Measurements from ENCODE around the gene PREX1. TPM values are rescaled to one million over a fixed set of nuclear protein-coding genes. Genes with fewer than 3 reads are reported as not detected.

Gene PREX1
- total RNA-seq, 1 donor, result 14.1 TPM

GRCh38 chr20:48618631-48619030, 209.2 kb downstream of the PREX1 start:
- Histone ChIP-seq H3K9me3 (ENCODE audit: low read depth, low read length) (no peaks in the 10 kb centered on the region), H2AFZ (ENCODE audit: low read length) (no peak overlapping the region), H3K4me1 (ENCODE audit: insufficient read depth, low read length) (peaks cover 9% of the 10 kb centered on the region), H3K4me2 (ENCODE audit: insufficient read depth, low read length) (no peak overlapping the region), H3K36me3 (ENCODE audit: insufficient read depth, low read length) (no peaks in the 10 kb centered on the region), H3K27ac (ENCODE audit: low read depth, low read length) (no peak overlapping the region), H3K4me3 (ENCODE audit: insufficient read depth, low read length) (no peak overlapping the region), H3K27me3 (ENCODE audit: insufficient read depth, low read length) (peaks cover 4% of the 10 kb centered on the region), H4K20me1 (ENCODE audit: insufficient read depth, low read length) (no peaks in the 10 kb centered on the region), H3K79me2 (ENCODE audit: insufficient read depth, low read length) (no peaks in the 10 kb centered on the region)
- no peak for DNase-seq (ENCODE audit: insufficient read length, low spot score, missing footprints)
- TF ChIP-seq CTCF (IDR thresholded peaks at IDR 0.05; ENCODE audit: extremely low read depth, low read depth, low read length), result no peak

GRCh38 chr20:48618052-48618451, 209.7 kb downstream of the PREX1 start:
- Histone ChIP-seq H4K20me1 (ENCODE audit: insufficient read depth, low read length) (no peaks in the 10 kb centered on the region), H3K79me2 (ENCODE audit: insufficient read depth, low read length) (no peaks in the 10 kb centered on the region), H3K27me3 (ENCODE audit: insufficient read depth, low read length) (peaks cover 4% of the 10 kb centered on the region), H2AFZ (ENCODE audit: low read length) (no peak overlapping the region), H3K4me3 (ENCODE audit: insufficient read depth, low read length) (no peak overlapping the region), H3K9me3 (ENCODE audit: low read depth, low read length) (no peaks in the 10 kb centered on the region), H3K36me3 (ENCODE audit: insufficient read depth, low read length) (no peaks in the 10 kb centered on the region), H3K27ac (ENCODE audit: low read depth, low read length) (no peak overlapping the region), H3K4me1 (ENCODE audit: insufficient read depth, low read length) (peaks cover 9% of the 10 kb centered on the region), H3K4me2 (ENCODE audit: insufficient read depth, low read length) (no peak overlapping the region)
- no peak for TF ChIP-seq CTCF (IDR thresholded peaks at IDR 0.05; ENCODE audit: extremely low read depth, low read depth, low read length)
- DNase-seq (ENCODE audit: insufficient read length, low spot score, missing footprints), result no peak

GRCh38 chr20:48617481-48617880, 210.3 kb downstream of the PREX1 start:
- Histone ChIP-seq H3K4me3 (ENCODE audit: insufficient read depth, low read length) (no peak overlapping the region), H3K9me3 (ENCODE audit: low read depth, low read length) (no peaks in the 10 kb centered on the region), H4K20me1 (ENCODE audit: insufficient read depth, low read length) (no peaks in the 10 kb centered on the region), H3K27ac (ENCODE audit: low read depth, low read length) (no peak overlapping the region), H3K4me2 (ENCODE audit: insufficient read depth, low read length) (no peak overlapping the region), H2AFZ (ENCODE audit: low read length) (no peak overlapping the region), H3K4me1 (ENCODE audit: insufficient read depth, low read length) (peaks cover 9% of the 10 kb centered on the region), H3K36me3 (ENCODE audit: insufficient read depth, low read length) (no peaks in the 10 kb centered on the region), H3K27me3 (ENCODE audit: insufficient read depth, low read length) (peaks cover 8% of the 10 kb centered on the region), H3K79me2 (ENCODE audit: insufficient read depth, low read length) (no peaks in the 10 kb centered on the region)
- no peak for TF ChIP-seq CTCF (IDR thresholded peaks at IDR 0.05; ENCODE audit: extremely low read depth, low read depth, low read length)
- no peak for DNase-seq (ENCODE audit: insufficient read length, low spot score, missing footprints)

DNA sequence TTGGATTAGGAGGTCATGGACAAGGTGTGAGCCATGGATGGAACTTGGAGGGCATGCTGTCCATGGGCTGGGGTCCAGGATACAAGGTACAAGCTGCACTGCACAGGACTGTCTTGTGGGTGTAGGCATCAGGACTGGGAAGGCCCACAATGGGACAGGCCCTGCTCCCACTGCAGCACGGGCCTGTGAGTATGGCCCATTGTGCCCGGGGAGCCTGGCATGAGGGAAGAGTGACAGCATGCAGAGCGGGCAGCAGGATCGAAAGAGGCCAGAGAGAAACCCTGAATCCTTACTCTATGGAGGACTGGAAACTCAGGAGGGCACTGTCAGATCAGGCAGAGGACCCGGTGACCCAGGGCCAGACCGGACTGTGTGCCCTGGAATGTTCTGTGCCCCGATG, 211.3 kb downstream of the PREX1 start:
- no peaks in the 10 kb centered on the region for H4K20me1 ChIP-seq (ENCODE audit: insufficient read depth, low read length)
- H3K9me3 ChIP-seq (ENCODE audit: low read depth, low read length), result no peaks in the 10 kb centered on the region
- no peak overlapping the region for H3K27ac ChIP-seq (ENCODE audit: low read depth, low read length)
- peak; percentile 65 for DNase-seq (ENCODE audit: insufficient read length, low spot score, missing footprints)
- peaks cover 9% of the 10 kb centered on the region for H3K4me1 ChIP-seq (ENCODE audit: insufficient read depth, low read length)
- H3K36me3 ChIP-seq (ENCODE audit: insufficient read depth, low read length), result no peaks in the 10 kb centered on the region
- H3K4me2 ChIP-seq (ENCODE audit: insufficient read depth, low read length), result no peak overlapping the region
- no peak overlapping the region for H2AFZ ChIP-seq (ENCODE audit: low read length)
- H3K27me3 ChIP-seq (ENCODE audit: insufficient read depth, low read length), result peaks cover 13% of the 10 kb centered on the region
- no peak for TF ChIP-seq CTCF (IDR thresholded peaks at IDR 0.05; ENCODE audit: extremely low read depth, low read depth, low read length)
- no peak overlapping the region for H3K4me3 ChIP-seq (ENCODE audit: insufficient read depth, low read length)
- no peaks in the 10 kb centered on the region for H3K79me2 ChIP-seq (ENCODE audit: insufficient read depth, low read length)

Data from osteoblast (primary cell).